HepG2 (cell line): ENCODE measurements around the gene DENND2D. TPM values are rescaled to one million over a fixed set of nuclear protein-coding genes. Genes with fewer than 3 reads are reported as not detected.

Source experiments
- ASH2L ChIP-seq: fragments of 300-600, 200-600 bp; sonication (generic); IDR thresholded peaks from 2 replicates; pipeline ENCODE4 v1.7.0; 2017; ENCODE audit warnings: low read depth, mild to moderate bottlenecking, moderate library complexity, mixed read lengths, low read length; ENCODE audit not compliant: insufficient read length
- BHLHE40 ChIP-seq: IDR thresholded peaks from 2 replicates; pipeline ENCODE4 v1.6.1; 2011; ENCODE audit warnings: low read length, improper control_type of control experiment
- DNMT1 ChIP-seq: sonication (generic); formaldehyde crosslinking; IDR thresholded peaks from 2 replicates; pipeline ENCODE4 v1.5.1; 2020; ENCODE audit warnings: mild to moderate bottlenecking, missing genetic modification reagents
- IKZF1 ChIP-seq: fragments of 450-650 bp; IDR thresholded peaks from 2 replicates; pipeline ENCODE4 v1.7.1; 2016
- MYPOP ChIP-seq: sonication (generic); formaldehyde crosslinking; IDR thresholded peaks from 2 replicates; pipeline ENCODE4 v1.8.1; 2023; ENCODE audit warnings: mild to moderate bottlenecking, moderate library complexity, missing genetic modification reagents
- ONECUT2 ChIP-seq: sonication (generic); formaldehyde crosslinking; IDR thresholded peaks from 2 replicates; pipeline ENCODE4 v1.4.0; 2020; ENCODE audit warnings: missing genetic modification reagents
- PHF8 ChIP-seq: sonication (generic); formaldehyde crosslinking; IDR thresholded peaks from 2 replicates; pipeline ENCODE4 v1.5.0; 2020; ENCODE audit warnings: missing genetic modification reagents
- PRDM10 ChIP-seq: sonication (generic); formaldehyde crosslinking; IDR thresholded peaks from 2 replicates; pipeline ENCODE4 v1.4.0; 2020; ENCODE audit warnings: low read depth, missing genetic modification reagents
- SP1 ChIP-seq, 2 experiments: fragments of 450-650 bp in 1 of 2; sonication (generic) in 1 of 2; formaldehyde crosslinking in 1 of 2; IDR thresholded peaks; 2 replicates each; pipeline versions ENCODE4 v1.4.0 to v1.6.1; 2016 to 2020; ENCODE audit warnings: missing genetic modification reagents in 1 of 2
- SRSF4 ChIP-seq: fragments of 200-400 bp; formaldehyde crosslinking; IDR thresholded peaks from one replicate; pipeline ENCODE4 v1.6.1; 2018; ENCODE audit warnings: mild to moderate bottlenecking, low read depth, low read length, moderate library complexity; ENCODE audit not compliant: poor library complexity, severe bottlenecking
- TBX2 ChIP-seq: sonication (generic); formaldehyde crosslinking; IDR thresholded peaks from 2 replicates; pipeline ENCODE4 v1.5.0; 2020; ENCODE audit warnings: missing genetic modification reagents, mild to moderate bottlenecking, borderline replicate concordance
- ZBED4 ChIP-seq: sonication (generic); formaldehyde crosslinking; IDR thresholded peaks from 2 replicates; pipeline ENCODE4 v1.4.0; 2020; ENCODE audit warnings: missing genetic modification reagents, borderline replicate concordance
- ZNF44 ChIP-seq: sonication (generic); formaldehyde crosslinking; IDR thresholded peaks from 2 replicates; pipeline ENCODE4 v1.5.1; 2020; ENCODE audit warnings: mild to moderate bottlenecking, missing genetic modification reagents
- ZNF576 ChIP-seq: sonication (generic); formaldehyde crosslinking; IDR thresholded peaks from 2 replicates; pipeline ENCODE4 v1.4.0; 2020; ENCODE audit warnings: mild to moderate bottlenecking, missing genetic modification reagents
- ZNF577 ChIP-seq: sonication (generic); formaldehyde crosslinking; IDR thresholded peaks from 2 replicates; pipeline ENCODE4 v1.4.0; 2020; ENCODE audit warnings: mild to moderate bottlenecking, low read depth, missing genetic modification reagents, borderline replicate concordance
- ZNF687 ChIP-seq: sonication (generic); formaldehyde crosslinking; IDR thresholded peaks from 2 replicates; pipeline ENCODE4 v1.5.1; 2020; ENCODE audit warnings: mild to moderate bottlenecking, missing genetic modification reagents, moderate library complexity
- ZNF782 ChIP-seq: sonication (generic); formaldehyde crosslinking; IDR thresholded peaks from 2 replicates; pipeline ENCODE4 v1.4.0; 2020; ENCODE audit warnings: missing genetic modification reagents, mild to moderate bottlenecking, borderline replicate concordance
- polyA plus RNA-seq, 8 experiments: library from polyadenylated mRNA; depleted of rRNA in 3 of 8; stranded (reverse) in 7 of 8; unstranded in 1 of 8; fragments of >200 nt; fragmentation: Illumina TruSeq in 4 of 8; extraction: Trizol in 4 of 8; gene quantifications; 2 replicates each; pipeline versions ENCODE4 v1.2.1 to v1.2.3, GENCODE V29; 2011 to 2016; ENCODE audit warnings: low read depth in 4 of 8, missing spikeins in 1 of 8, mixed read lengths in 1 of 8; ENCODE audit not compliant: insufficient read depth in 1 of 8
- total RNA-seq, 5 experiments: library from RNA; depleted of rRNA; stranded (reverse); fragments of >200 nt; fragmentation: Illumina TruSeq; extraction: Trizol; gene quantifications; 2 replicates each; pipeline ENCODE4 v1.2.3, GENCODE V29; 2016; ENCODE audit warnings: low read depth in 1 of 5

The DENND2D gene
- total and polyA plus RNA-seq, 2 of the 13 experiments (the other 11 are each of a cell fraction or from before 2014, with no cell fraction given), result 0.04 TPM; not detected in 1

GRCh38 chr1:111145542-111145941 is 54.9 kb downstream of the DENND2D start (continued):
- TF ChIP-seq ZBED4 (CRISPR knock-in tag), result no peak
- no peak for TF ChIP-seq PHF8 (CRISPR knock-in tag)
- 0 out of 2 replicates have a peak, but pooled peaks have one; percentile 19 for TF ChIP-seq BHLHE40
- TF ChIP-seq ZNF782 (CRISPR knock-in tag), result no peak
- TF ChIP-seq ASH2L, result no peak
- no peak for TF ChIP-seq ZNF576 (CRISPR knock-in tag)
- TF ChIP-seq MYPOP (CRISPR knock-in tag), result no peak
- no peak for TF ChIP-seq PRDM10
- TF ChIP-seq ONECUT2 (CRISPR knock-in tag), result no peak
- TF ChIP-seq DNMT1, result no peak
- no peak for TF ChIP-seq SP1 (IDR thresholded peaks at IDR 0.05)
- no peak for TF ChIP-seq SP1 (CRISPR knock-in tag; IDR thresholded peaks at IDR 0.05)
- TF ChIP-seq ZNF44 (CRISPR knock-in tag), result no peak
- TF ChIP-seq SRSF4, result no peak
- TF ChIP-seq TBX2, result no peak
- TF ChIP-seq ZNF577, result no peak
- no peak for TF ChIP-seq IKZF1
- TF ChIP-seq ZNF687, result peak; percentile 62
